ENCODE results near the gene TCF3.

- TF ChIP-seq CTCF (conservative IDR thresholded peaks at IDR 0.05; ENCODE audit: low read length) (no peak), EZH2phosphoT487 (IDR thresholded peaks at IDR 0.05; ENCODE audit: borderline replicate concordance, low read depth, low read length) (no peak)
Observed at GRCh38 chr19:1671716-1672037, 19.3 kb upstream of the TCF3 start.
